ENCODE data around the gene MTHFSD. TPM values are rescaled to one million over a fixed set of nuclear protein-coding genes. Genes with fewer than 3 reads are reported as not detected.

Gene MTHFSD
- total RNA-seq, 1 experiment from 2014 or later, result 30.7 TPM

DNA sequence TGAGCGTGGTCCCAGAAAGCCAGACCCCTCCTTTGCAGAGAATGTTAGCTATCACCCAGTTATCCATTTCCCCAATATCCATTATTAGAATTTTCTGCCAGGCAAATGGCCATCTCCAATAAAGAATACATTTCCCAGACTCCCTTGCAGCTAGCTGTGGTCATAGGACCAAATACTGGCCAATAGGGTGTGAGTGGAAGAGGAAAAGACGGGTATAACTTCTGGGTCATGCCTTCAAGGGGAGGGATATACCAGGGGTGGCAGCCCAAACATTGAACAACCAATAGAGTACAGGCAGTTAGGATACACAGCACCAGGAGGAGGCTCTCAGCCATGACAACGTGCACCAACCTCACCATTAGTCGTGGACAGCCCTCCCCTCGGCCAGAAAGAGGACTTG, 70.8 kb downstream of the MTHFSD start:
- no TSS peak for BruUV-seq (replicated peaks)
- peaks cover 79% of the 10 kb centered on the region for H3K27me3 Mint-ChIP-seq (ENCODE audit: insufficient read depth, unreplicated experiment)
- H3K4me1 Mint-ChIP-seq (ENCODE audit: insufficient read depth, unreplicated experiment), result no peaks in the 10 kb centered on the region
- H3K36me3 Mint-ChIP-seq (ENCODE audit: insufficient read depth, unreplicated experiment), result no peaks in the 10 kb centered on the region
- TF ChIP-seq, protein P1, sequence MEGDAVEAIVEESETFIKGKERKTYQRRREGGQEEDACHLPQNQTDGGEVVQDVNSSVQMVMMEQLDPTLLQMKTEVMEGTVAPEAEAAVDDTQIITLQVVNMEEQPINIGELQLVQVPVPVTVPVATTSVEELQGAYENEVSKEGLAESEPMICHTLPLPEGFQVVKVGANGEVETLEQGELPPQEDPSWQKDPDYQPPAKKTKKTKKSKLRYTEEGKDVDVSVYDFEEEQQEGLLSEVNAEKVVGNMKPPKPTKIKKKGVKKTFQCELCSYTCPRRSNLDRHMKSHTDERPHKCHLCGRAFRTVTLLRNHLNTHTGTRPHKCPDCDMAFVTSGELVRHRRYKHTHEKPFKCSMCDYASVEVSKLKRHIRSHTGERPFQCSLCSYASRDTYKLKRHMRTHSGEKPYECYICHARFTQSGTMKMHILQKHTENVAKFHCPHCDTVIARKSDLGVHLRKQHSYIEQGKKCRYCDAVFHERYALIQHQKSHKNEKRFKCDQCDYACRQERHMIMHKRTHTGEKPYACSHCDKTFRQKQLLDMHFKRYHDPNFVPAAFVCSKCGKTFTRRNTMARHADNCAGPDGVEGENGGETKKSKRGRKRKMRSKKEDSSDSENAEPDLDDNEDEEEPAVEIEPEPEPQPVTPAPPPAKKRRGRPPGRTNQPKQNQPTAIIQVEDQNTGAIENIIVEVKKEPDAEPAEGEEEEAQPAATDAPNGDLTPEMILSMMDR (IDR thresholded peaks at IDR 0.05; ENCODE audit: unreplicated experiment), result no peak
- intact Hi-C loops (cut with micrococcal nuclease), result no loop called here
- no peak for DNase-seq (ENCODE audit: unreplicated experiment)
- H3K27ac Mint-ChIP-seq (ENCODE audit: low read depth, unreplicated experiment), result no peak overlapping the region
- ChIA-PET POLR2A (no interaction called here), CTCF (no interaction called here)
- no peak overlapping the region for H3K4me3 Mint-ChIP-seq (ENCODE audit: unreplicated experiment)
- H3K9me3 Mint-ChIP-seq (ENCODE audit: unreplicated experiment), result no peaks in the 10 kb centered on the region

DNA sequence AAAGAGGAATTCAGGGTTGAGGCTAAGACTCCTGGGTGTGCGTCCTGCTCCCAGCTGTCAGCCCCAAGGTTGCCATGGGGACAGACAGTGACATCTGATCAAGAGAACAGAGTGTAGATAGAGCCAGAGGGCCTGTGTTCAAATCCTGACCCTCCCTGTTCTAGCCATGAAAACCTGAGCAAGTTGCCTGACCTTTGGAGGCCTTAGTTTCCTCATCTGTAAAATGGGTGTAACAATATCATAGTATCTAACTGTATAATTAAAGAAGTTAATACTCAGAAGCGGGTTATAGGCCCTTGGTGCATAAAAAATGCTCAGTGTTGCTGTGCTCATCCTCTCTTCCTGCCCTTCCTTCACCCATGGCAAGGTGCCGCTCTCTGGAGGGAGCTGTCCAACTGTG, 73.4 kb downstream of the MTHFSD start:
- no peaks in the 10 kb centered on the region for H3K36me3 Mint-ChIP-seq (ENCODE audit: insufficient read depth, unreplicated experiment)
- ChIA-PET CTCF (interaction anchor here (0.7 kb wide), 1 partner anchor 24 kb away, joined by 3 read pairs; no protein-coding TSS in a partner anchor), POLR2A (no interaction called here)
- intact Hi-C loops (cut with micrococcal nuclease), result no loop called here
- peaks cover 74% of the 10 kb centered on the region for H3K27me3 Mint-ChIP-seq (ENCODE audit: insufficient read depth, unreplicated experiment)
- H3K4me3 Mint-ChIP-seq (ENCODE audit: unreplicated experiment), result no peak overlapping the region
- H3K9me3 Mint-ChIP-seq (ENCODE audit: unreplicated experiment), result no peaks in the 10 kb centered on the region
- H3K4me1 Mint-ChIP-seq (ENCODE audit: insufficient read depth, unreplicated experiment), result no peaks in the 10 kb centered on the region
- H3K27ac Mint-ChIP-seq (ENCODE audit: low read depth, unreplicated experiment), result no peak overlapping the region
- TF ChIP-seq, protein P1 (IDR thresholded peaks at IDR 0.05; ENCODE audit: unreplicated experiment), result no peak
- BruUV-seq (replicated peaks), result no TSS peak
- no peak for DNase-seq (ENCODE audit: unreplicated experiment)

DNA sequence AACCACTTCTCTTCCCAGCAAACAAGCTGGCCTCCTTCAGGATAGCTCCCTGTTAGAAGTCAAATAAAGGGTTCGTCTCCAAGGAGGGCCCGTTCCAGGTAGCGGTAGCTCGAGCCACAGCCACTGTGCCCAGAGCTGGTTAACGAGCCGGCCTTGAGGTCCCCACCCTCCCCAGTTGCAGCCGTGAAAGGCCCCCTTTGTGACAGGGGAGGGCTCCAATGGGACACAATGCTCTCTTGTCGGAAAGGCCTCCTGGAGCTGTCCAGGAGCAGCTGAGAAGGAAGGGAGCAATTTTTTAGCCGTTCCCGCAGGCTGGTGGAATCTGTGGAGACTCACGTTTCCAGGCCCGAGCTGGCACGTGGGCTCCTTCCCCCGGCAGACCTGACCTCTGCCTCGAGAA, 74.6 kb downstream of the MTHFSD start:
- peaks cover 74% of the 10 kb centered on the region for H3K27me3 Mint-ChIP-seq (ENCODE audit: insufficient read depth, unreplicated experiment)
- no peak for DNase-seq (ENCODE audit: unreplicated experiment)
- TF ChIP-seq, protein P1 (IDR thresholded peaks at IDR 0.05; ENCODE audit: unreplicated experiment), result no peak
- BruUV-seq (replicated peaks), result no TSS peak
- intact Hi-C loops (cut with micrococcal nuclease), result no loop called here
- no peaks in the 10 kb centered on the region for H3K9me3 Mint-ChIP-seq (ENCODE audit: unreplicated experiment)
- no peaks in the 10 kb centered on the region for H3K4me1 Mint-ChIP-seq (ENCODE audit: insufficient read depth, unreplicated experiment)
- ChIA-PET CTCF (interaction anchor here (1.1 kb wide), 1 partner anchor 37 kb away, joined by 4 read pairs; no protein-coding TSS in a partner anchor), POLR2A (no interaction called here)
- no peak overlapping the region for H3K27ac Mint-ChIP-seq (ENCODE audit: low read depth, unreplicated experiment)
- no peak overlapping the region for H3K4me3 Mint-ChIP-seq (ENCODE audit: unreplicated experiment)
- H3K36me3 Mint-ChIP-seq (ENCODE audit: insufficient read depth, unreplicated experiment), result no peaks in the 10 kb centered on the region

Other genes with a start within 250 kb of the MTHFSD start
- gene FOXF1, start 44.7 kb downstream of the MTHFSD start, total RNA-seq (2022), result not detected in 2 replicates
- 16.8 and 22.5 TPM in 2 replicates for gene FOXC2, start 11.6 kb upstream of the MTHFSD start, total RNA-seq (2022)
- 4.7 and 4.9 TPM in 2 replicates for gene FOXL1, start 23.3 kb upstream of the MTHFSD start, total RNA-seq (2022)